ENCODE data around the gene PITPNM1. TPM values are rescaled to one million over a fixed set of nuclear protein-coding genes. Genes with fewer than 3 reads are reported as not detected.
"Not testable (repeated sequence)": the region's sequence is repeated elsewhere in the genome, so short reads cannot be mapped to it uniquely, and the experiment has no call there.

PITPNM1 gene
- total RNA-seq, 1 donor from 2014 or later, result 4.8 TPM

DNA sequence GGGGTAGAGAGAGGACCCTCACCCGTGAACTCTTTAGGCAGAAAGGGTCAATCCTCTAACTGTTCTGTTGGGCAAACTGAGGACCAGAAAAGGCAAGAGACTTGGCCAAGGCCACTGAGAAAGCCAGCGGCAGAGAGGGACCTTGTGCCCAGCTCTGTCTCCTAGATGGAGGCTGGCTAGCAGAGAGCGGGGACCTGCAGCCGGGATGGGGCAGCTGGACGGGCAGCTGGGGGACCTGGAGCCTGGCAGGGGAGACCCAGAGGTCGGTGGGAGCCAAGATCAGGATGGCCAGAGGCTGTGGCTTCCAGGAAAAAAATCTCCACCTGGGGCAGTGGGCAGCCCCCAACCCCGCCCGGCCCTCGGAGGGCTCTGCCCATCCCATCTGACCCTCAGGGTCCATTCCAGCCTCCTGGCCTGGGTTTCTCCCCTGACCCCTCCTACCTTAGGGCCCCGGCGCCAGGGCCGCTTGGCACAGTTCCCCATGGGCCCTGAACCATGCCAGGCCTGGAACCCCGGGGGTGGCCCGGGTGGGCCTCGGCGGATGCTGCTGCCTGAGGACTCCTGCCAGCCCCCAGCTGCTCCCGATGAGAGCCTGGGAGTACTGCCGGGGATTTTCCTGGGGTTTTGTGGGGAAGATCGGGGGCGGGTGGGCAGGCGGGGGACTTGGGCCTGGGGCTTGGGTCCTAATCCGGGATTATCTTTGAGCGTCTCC, 17.8 kb upstream of the PITPNM1 start, which contains the start of gene CABP2:
Gene CABP2 (minus strand): TSS at position 603 of the 712 bp plus-strand sequence. CDS start 120 bp downstream, at position 483.
- DNase-seq, result no peak

DNA sequence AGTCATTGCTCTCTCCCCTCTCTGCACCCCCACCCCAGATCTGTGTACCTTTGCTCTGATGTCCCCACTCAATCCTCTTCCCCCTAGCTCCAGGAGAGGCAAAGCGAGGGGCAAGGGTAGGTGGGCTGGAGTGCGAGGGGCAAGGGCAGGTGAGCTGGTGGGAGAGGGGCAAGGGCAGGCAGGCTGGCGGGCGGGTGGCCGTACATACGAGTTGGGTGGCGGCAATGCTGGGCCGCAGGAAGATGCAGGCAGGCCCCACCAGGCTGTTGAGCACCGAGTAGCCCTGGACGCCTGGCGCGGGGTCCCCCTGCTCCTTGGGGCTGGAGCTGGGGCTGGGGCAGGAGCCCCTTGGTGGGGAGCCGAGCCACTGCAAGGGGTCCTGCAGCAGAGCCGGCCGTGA, 17.2 kb upstream of the PITPNM1 start:
- DNase-seq, result no peak

DNA sequence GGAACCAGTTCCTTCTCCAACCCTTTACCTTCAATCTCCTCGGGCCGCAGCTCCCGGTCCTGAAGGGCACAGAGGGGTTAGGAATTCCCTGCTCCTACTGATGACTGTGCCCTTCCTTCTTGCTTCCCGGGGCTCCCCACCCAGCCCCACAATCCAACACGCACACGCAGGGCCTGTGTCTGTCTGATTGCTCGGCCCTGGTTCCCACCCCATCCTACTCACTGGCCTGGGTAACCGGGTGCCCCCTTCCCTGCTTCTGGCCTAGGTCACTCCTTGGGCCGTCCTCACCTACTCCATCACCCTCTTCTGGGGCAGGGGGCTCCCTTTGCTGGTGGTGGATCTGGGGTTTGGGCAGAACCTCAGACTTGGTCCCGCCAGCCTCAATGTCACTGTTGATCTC, 16.8 kb upstream of the PITPNM1 start:
- no peak for DNase-seq

DNA sequence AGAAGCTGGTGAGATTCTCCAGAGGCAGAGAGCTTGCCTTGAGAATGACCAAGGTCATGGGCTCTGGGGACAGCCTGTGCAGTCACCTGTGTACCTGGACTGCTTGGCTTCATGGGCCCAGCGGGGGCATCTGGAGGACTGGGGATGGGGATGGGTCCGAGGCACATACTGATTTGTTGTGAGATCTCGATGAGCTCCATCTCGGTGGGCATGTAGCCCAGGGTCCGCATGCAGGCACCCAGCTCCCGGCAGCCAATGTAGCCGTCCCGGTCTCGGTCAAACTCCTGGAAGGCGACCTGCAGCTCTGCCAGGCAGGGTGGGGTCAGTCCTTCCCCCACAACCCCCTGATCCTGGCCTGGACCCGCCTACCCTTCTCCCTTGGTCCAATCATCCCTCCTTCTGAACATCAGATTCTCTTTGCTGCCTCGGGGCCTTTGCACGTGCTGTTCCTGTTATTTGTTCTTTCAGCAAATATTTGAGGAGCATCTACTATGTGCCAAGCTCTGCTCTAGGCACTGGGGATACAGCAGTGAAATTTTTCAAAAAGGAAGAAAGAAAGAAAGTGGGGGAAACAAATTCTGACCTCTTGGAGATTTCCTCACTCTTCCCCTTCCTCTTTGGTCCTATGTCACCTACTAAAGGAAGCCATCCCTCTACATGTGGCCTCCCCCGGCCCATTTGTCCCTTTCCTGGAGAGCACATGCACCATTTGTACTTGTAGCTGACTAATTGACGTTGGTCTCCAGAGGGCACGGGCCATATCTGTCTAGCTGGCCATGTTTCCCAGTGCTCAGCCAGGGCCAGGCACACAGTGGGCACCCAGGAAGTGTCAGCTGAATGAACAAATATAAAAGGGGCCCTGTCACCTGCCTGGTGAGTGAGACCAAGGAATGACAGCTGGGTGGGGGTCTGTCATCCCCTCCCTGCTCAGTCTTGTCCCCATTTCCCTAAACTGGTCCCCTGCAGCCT, 16.0 kb upstream of the PITPNM1 start:
- DNase-seq, result no peak

DNA sequence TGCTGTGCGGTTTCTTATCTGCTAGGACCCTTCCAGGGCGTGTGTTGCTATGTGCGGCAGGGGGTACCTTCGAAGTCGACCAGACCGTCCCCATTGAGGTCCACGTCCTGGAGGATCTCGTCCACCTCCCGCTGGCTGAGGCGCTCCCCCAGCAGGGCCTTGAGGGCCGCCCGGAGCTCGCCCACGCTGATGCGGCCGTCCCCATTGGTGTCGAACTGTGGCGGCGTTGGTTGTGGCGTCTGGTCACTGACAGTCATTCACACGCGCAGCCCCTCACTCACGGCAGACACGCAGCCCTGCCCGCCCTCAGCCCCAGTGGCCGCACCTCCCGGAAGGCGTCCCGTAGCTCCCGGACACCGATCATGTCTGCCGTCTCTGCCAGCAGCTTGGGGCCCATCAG, 14.6 kb upstream of the PITPNM1 start:
- no peak for DNase-seq

DNA sequence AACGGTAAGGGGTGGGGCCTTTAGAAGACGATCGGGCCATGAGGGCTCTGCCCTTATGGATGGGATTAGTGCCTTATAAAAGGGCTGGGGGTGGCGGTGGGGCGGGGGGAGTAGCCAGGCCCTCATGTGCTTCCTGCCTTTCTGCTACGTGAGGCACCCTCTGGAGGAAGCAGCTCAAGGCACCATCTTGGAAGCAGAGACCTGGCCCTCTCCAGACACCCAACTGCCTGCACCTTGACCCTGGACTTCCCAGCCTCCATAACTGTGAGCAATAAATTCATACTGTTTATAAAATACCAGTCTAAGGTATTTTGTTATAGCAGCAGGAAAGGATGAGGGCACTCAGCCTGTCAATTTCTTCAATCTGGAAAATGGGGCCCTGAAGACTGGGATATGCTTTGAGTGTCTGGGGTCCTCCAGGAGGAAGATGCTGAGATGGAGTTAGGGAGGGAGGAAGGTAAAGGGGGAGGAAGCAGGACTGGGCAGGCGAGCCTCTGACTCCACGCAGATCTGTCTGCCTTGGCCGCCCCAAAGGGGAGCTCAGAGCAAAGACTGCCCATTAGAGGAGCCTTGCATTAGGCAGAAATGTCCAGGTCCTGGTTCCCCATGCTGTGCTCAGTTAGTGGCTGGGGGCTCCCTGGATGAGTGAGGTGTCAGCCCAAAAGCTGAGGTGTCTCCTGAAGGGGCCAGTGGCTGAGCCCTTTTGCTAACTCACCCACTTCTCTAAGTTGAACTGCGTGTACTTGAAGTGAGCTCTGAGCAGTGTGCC, 12.8 kb upstream of the PITPNM1 start:
- no peak for DNase-seq

DNA sequence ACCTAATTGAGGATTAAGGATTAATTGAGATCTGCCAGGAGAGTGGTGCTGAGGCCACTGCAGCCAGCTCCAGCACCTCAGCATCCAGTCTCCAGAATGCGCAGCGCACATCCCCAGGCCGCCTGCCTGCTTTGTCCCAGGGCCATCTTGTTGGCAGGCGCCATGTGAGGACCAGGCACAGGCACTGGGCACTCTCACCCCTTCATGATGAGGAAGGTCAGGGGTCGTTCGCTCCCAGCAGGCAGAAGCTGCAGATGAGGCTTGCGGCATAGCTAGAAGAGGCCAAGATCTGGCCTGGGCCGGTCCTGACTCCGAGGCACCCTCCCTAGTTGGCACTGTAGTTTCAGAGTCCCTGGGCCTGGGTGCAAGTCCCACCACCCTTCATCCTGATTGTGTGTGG, 11.6 kb upstream of the PITPNM1 start:
- DNase-seq, result no peak

DNA sequence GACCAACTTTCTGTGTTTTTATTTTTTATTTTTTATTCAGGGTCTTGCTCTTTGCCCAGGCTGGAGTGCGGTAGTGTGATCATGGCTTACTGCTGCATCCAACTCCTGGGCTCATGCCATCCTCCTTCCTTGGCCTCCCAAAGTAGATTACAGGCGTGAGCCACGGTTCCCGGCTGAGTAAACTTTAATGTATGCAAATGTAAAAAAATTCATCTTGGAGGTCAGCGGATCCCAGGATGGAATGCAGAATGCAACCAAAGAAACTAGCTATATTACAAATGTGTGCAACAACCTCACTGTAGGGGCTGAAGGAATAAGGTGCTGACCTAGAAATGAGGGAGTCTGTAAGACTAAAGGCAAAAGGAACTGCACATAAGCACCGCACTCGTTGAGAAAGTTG, 9.0 kb upstream of the PITPNM1 start:
- DNase-seq, result no peak

DNA sequence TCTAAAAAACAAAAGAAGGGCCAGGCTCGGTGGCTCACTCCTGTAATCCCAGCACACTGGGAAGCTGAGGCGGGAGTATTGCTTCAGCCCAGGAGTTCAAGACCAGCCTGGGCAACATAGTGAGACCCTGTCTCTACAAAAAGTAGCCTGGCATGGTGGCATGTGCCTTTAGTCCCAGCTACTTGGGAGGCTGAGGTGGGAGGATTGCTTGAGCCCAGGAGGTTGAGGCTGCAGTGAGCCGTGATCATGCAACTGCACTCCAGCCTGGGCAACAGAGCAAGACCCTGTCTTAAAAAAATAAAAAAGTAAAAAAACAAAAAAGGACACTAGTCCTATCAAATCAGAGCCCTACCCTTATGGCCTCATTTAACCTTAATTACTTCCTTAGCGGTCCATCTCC, 6.4 kb upstream of the PITPNM1 start:
- DNase-seq, result not testable (repeated sequence)

DNA sequence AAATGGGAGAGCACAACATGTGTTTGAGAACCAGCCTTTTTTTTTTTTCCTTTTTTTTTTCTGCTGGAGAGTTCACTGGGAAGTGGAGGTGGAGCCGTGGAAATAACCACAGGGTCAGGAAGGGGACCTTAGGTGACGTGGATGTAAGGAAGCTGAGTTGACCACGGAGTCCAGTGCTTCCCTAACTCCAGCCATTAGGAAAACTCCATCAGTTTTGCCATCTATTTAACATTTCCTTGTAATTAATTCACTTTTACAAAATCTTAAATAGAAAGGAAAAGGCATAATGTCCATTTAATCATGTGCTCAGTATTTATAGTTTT, 4.8 kb upstream of the PITPNM1 start:
- no peak for DNase-seq

DNA sequence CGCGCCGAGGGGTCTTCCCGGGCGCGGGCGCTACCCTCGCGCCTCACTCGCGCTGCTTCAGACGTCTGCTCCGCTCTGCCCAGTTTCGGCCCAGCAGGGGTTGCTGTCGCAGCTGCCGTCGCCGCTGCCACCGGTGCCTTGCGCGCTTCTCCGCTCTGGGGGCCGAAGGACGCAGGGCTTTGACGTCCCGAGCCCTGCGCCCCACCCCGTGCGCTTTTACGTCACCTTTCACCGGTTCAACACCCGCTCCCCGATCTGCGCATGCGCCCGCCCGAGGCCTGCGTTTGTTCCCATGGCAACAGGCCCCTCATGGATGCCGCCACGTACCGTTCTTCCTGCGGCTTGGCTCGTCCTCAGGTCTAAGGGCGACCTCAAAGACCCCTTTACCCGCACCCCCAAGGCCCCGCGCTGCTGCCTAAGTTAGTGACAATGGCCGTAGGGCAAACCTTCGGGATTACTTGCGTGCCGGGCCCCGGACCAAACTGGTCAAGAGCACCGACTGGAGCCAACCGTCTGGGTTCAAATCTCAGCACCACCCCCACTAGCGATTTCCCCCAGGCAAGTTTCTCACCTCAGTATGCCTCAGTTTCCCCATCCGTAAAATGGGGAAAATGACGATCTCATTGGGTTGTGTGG, 3.4 kb upstream of the PITPNM1 start:
- peak; percentile 98 for DNase-seq

DNA sequence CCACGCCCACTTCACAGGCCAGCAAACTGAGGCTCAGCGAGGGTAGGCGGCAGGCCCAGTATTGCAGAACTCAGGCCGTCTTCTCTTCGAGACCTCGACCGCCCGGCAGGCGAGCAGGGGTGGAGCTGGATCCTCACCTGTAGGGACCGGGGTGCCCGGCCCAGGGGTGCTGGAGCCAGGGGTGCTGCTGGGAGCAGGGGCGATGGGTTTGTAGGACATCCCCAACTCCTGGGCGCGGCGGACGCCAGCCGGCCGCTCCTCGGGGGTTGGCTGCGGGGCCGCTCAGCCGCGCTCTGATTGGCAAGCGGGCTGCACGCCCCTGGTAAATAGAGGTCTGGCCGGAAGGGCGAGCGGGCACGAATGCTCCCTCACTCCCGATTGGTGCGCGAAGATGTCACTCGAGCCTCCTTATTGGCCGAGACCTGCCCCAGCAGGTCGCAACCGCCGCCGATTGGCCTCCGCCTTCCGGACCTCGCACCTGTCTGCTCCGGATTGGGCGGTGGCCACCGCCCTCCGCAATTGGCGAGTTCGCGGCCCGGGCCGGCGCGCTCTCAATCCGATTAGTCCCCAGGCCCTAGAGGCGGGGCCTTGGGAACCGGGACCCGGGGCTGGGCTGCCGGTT, 2.8 kb upstream of the PITPNM1 start, which contains the start of gene CDK2AP2:
Gene CDK2AP2 (minus strand): TSS at position 299 of the 622 bp plus-strand sequence. CDS start 80 bp downstream, at position 219.
- DNase-seq, result peak; percentile 100

DNA sequence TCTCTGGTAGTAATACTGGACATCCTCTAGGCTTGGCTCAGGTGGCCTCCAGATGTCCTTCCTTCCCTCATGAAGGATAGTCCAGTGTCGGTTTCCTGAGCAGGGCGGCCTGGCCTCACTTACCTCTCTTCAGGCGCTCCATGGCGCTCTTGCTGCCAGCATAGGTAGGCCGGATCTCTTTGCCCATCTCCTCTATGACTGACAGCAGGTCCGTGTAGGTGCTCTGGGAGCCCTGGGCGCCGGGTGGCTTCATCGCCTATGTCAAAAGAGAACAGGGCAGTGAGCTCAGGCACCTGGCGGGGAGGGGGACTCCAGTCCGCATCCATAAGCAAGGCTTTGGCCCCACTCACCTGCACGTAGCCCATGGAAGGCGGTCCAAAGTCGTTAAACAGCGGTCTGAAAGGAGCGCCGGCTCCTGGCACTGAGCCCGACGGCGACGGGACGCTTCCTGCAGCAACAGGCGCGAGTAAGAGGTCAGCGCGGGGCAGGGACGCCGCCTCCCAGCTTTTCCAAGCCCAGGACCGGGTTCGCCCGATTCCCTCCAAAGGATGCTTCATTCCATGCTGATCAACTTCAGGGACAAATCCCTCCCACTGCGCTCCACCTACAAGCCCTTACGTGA, 2.2 kb upstream of the PITPNM1 start:
- no peak for DNase-seq

DNA sequence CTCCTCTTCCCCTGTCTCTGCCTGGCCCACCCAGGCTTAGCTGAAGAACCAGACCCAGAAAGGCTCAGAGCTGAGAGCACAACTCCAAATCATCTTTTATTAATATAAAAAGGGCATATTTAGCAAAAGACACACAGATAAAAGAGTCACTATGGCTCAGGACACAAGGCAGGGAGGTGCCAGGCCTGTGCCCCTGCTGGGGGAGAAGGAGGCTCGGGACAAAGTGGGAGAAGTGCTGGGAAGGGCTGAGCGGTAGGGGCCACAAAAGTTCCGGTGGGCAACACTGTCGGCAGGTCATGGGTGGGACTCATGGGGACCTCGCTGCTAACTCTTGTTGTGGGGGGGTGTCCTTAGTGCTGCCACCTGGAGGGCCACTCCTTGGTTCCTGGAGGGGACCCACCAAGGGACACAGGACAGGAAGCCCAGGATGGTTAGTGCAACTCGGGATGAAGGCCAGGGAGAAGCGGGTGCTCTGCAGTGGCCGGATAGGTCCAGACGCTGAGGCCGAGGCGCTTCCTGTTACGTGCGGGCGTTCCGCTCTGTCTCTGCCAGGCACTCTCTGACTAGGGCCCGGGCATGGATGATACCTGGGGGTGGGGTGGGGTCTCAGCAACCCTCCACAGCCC, 1.4 kb upstream of the PITPNM1 start:
- no peak for DNase-seq

DNA sequence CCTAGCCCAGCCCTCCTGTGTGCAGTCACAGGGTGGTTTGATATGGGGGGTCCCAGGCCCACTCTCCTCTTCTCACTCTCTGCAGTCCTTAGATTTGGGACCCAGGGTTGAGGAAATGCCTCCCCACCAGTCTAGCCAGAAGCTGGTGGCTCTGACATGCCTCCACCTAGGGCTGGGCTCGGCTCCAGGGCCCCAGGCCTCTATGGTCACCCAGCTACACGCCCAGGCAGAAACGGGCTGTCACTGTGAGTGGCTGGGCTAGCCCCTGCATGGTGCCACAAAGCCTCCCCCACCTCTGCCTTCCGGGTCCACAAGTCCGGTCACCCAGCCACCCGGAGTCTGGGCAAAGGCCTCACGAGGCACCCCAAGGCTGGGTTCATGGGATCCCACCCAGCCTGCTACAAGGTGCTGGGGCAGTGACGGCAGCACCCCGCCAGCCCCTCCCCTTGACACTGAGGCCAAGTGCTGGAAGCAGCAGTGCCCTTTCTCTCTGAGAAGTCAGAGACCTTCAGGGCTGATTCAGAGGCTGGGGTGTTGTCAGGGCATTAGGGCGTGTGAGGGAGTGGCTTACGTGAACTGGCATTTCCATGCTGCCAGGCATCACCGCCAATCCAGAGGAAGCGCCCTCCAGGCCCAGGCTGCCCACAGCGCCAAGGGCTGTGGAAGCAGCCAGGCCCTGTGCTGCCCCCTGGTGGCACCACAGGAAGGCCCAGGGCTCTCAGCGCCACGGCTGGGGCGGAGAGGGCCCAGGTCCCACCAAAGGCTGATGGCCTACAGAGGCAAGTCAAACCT, 638 bp upstream of the PITPNM1 start:
- peak; percentile 93 for DNase-seq

DNA sequence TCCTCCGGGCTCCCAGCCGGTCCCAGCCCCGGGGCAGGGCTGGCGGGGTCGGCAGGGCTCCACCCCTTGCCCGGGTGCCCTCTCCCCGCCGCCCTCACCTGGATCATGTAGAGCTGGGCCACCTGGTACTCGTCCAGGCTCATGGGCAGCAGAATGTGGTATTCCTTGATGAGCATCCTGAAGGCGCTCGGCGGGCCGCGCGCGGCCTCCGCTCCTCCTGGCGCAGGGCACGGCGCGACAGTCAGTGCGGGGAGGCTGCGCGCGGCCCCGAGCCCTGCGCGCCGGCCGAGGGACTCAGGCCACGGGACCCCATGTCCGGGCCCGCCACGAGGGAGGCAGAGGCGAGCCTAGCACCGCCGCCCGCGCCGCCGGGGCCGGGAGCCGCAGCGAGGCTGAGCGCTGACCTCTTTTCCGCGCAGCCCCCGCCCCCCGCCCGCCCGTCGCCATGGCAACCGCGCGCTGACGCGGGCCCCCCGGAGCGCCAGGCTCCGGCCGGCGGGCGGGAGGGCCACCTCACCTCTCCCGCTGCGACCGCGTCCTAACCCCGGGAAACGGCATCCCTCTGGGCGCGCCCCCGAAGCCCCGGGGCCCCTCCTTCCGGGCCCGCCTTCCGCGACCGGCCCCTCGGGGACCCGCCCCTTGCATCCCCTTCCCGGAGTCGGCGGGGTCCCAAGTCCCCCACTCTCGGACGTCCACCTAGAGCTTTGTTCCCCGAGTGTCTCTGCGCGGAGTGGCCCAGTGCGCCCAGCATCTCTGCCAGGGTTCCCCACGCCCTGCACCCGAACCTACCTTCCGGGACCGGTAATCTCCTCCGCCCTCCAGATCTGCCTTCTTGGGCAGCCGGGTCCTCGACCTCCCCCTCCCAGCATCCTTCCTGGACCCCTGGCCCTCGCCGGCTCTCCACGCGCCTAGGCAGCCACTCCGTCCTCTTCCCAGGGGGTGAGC, 886 bp downstream of the PITPNM1 start:
- DNase-seq, result peak; percentile 24

DNA sequence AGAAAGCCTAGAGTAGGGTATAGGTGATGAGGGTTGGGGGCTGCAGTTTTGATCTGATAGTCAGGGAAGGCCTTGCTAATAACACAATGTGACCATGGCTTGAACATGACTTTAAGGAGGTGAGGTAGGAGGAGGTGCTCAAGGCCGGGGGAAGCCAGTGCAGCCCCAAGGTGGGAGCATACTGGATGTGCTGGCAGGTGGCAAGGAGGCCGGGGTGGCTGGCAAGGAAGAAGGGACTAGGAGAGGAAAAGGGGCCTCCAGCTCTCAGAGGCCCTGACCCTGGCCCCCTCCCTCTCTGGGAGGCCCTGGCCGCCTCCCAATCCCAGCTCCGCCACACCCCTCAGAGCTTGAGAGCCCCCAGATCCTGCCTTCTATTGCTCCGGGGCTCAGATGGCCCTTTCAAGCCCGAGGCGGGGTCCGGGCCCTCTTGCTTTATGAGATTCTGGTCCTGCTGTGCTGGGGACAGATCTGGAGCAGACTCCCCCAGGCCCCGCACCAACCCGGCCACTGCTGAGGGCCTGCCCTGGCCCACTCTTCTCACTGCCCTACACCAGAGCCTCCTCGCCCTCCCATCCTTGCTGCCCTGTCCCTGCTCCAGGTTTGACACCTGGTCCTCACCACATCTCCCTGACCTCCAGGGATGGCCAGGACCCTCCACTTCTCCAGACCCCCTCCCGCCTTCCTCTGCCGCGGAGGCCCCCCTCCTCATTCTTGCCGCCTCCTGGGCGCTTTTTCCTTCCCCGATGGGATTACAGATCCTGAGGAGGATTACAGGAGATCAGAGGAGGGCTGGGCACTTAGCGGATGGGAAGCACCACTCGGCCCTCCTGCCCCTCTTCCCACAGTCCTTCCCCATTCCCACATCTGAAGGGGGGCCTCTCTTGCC, 1.8 kb downstream of the PITPNM1 start:
- DNase-seq, result no peak
